Measurements from ENCODE around the gene FKBP2.

The FKBP2 gene

DNA sequence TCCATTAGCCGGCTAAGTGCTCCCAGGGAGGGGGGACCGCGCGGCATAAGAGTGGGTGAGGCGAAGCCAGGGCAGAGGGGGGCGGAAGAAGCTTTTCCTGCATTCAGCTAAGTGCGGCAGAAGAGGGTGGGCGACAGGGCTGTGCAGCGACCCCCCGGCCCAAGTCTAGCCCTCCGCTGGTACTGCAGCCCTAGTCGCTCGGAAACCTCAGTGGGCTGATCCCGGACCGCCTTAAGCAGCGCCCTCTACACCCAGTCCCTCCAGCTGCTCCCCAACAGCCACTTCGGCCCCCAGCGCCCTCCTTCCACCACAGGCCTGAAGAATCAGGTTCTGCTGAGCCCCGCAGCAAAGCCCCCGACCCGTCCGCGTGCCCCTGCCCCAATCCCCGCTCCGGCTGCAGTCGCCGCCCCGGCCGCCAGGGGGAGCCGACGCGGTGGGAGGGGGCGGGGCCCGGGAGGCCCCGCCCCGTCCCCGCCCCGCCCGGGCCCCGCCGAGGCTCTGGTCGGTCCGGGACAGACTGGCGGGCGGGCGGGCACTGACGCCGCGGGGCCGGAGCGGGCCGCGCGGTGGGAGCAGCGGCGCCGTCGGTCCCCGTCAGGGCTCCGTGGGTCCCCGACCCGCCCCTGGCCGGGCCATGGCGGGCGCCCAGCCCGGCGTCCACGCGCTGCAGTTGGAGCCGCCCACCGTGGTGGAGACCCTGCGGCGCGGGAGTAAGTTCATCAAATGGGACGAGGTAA is 10.3 kb downstream of the FKBP2 start, which contains the start of gene PLCB3 (continued):
- TF ChIP-seq, protein P1, sequence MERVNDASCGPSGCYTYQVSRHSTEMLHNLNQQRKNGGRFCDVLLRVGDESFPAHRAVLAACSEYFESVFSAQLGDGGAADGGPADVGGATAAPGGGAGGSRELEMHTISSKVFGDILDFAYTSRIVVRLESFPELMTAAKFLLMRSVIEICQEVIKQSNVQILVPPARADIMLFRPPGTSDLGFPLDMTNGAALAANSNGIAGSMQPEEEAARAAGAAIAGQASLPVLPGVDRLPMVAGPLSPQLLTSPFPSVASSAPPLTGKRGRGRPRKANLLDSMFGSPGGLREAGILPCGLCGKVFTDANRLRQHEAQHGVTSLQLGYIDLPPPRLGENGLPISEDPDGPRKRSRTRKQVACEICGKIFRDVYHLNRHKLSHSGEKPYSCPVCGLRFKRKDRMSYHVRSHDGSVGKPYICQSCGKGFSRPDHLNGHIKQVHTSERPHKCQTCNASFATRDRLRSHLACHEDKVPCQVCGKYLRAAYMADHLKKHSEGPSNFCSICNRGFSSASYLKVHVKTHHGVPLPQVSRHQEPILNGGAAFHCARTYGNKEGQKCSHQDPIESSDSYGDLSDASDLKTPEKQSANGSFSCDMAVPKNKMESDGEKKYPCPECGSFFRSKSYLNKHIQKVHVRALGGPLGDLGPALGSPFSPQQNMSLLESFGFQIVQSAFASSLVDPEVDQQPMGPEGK (tag by site-specific recombination; IDR thresholded peaks at IDR 0.05) = peak; percentile 39
- peak; percentile 21; the same call in 1 of the 2 replicates for TF ChIP-seq ZSCAN5A (tag by site-specific recombination; IDR thresholded peaks at IDR 0.05)
- TF ChIP-seq ZBTB8A (tag by site-specific recombination; IDR thresholded peaks at IDR 0.05) = peak; percentile 69
- TF ChIP-seq ZNF366 (tag by site-specific recombination; conservative IDR thresholded peaks at IDR 0.05) = no peak
- no peak for TF ChIP-seq ZNF830 (tag by site-specific recombination; IDR thresholded peaks at IDR 0.05; ENCODE audit: low read depth)
- peak; percentile 48 for TF ChIP-seq EGR2 (tag by site-specific recombination; IDR thresholded peaks at IDR 0.05; ENCODE audit: low read depth)
- 0 out of 2 replicates have a peak, but pooled peaks have one; percentile 21 for TF ChIP-seq ZNF501 (tag by site-specific recombination; IDR thresholded peaks at IDR 0.05)
- peak; percentile 92 for TF ChIP-seq PRDM10 (tag by site-specific recombination; IDR thresholded peaks at IDR 0.05)
- peak; percentile 42; the same call in 1 of the 2 replicates for TF ChIP-seq ZNF423 (tag by site-specific recombination; IDR thresholded peaks at IDR 0.05)
- TF ChIP-seq ZNF335 (tag by site-specific recombination; conservative IDR thresholded peaks at IDR 0.05) = peak; percentile 88
- TF ChIP-seq ZBTB7A (tag by site-specific recombination; IDR thresholded peaks at IDR 0.05; ENCODE audit: low read depth) = peak; percentile 69
- TF ChIP-seq GLIS1 (tag by site-specific recombination; IDR thresholded peaks at IDR 0.05) = peak; percentile 93; the same call in 1 of the 2 replicates
- peak; percentile 46; the same call in 1 of the 2 replicates for TF ChIP-seq ZFHX2 (tag by site-specific recombination; conservative IDR thresholded peaks at IDR 0.05)
- 0 out of 2 replicates have a peak, but pooled peaks have one; percentile 11 for TF ChIP-seq ZNF600 (tag by site-specific recombination; IDR thresholded peaks at IDR 0.05)
- 0 out of 2 replicates have a peak, but pooled peaks have one; percentile 12 for TF ChIP-seq REST (tag by site-specific recombination; IDR thresholded peaks at IDR 0.05)
- peak; percentile 51; the same call in 1 of the 2 replicates for TF ChIP-seq KLF17 (tag by site-specific recombination; IDR thresholded peaks at IDR 0.05)
- TF ChIP-seq SCRT1 (tag by site-specific recombination; IDR thresholded peaks at IDR 0.05; ENCODE audit: borderline replicate concordance) = no peak
